H1 (cell line): ENCODE results near the gene PIAS4. TPM values are rescaled to one million over a fixed set of nuclear protein-coding genes. Genes with fewer than 3 reads are reported as not detected.

ENCODE experiments used
- ATF2 ChIP-seq: IDR thresholded peaks from 2 replicates; pipeline ENCODE4 v1.6.1; 2012; ENCODE audit warnings: low read length, inconsistent platforms
- CTCF ChIP-seq, 3 experiments: IDR thresholded peaks; 1 replicate in 2 of 3; 2 replicates in 1 of 3; pipeline versions ENCODE4 v1.5.1 to v1.6.1; 2011; ENCODE audit warnings: low read length in 3 of 3, mild to moderate bottlenecking in 3 of 3, inconsistent platforms in 2 of 3, low read depth in 1 of 3, moderate library complexity in 1 of 3; ENCODE audit not compliant: insufficient read depth in 1 of 3; ENCODE audit errors: control extremely low read depth in 1 of 3
- E2F6 ChIP-seq: IDR thresholded peaks from 2 replicates; pipeline ENCODE4 v1.6.1; 2012; ENCODE audit warnings: inconsistent platforms
- EP300 ChIP-seq, 2 experiments: IDR thresholded peaks; 1 replicate in 1 of 2; 2 replicates in 1 of 2; pipeline ENCODE4 v1.6.1; 2011 to 2012; ENCODE audit warnings: low read depth in 2 of 2, low read length in 2 of 2, mild to moderate bottlenecking in 2 of 2, borderline replicate concordance in 1 of 2, inconsistent platforms in 1 of 2, moderate library complexity in 1 of 2
- MAFK ChIP-seq: IDR thresholded peaks from 2 replicates; pipeline ENCODE4 v1.6.1; 2012; ENCODE audit warnings: low read depth, mild to moderate bottlenecking, improper control_type of control experiment, low read length
- MAX ChIP-seq: IDR thresholded peaks from 2 replicates; pipeline ENCODE4 v1.6.1; 2012; ENCODE audit warnings: inconsistent platforms
- POLR2A ChIP-seq, 2 experiments: IDR thresholded peaks; 1 replicate in 1 of 2; 2 replicates in 1 of 2; pipeline ENCODE4 v1.6.1; 2011; ENCODE audit warnings: low read depth in 2 of 2, low read length in 2 of 2, mild to moderate bottlenecking in 2 of 2; ENCODE audit errors: control extremely low read depth in 1 of 2
- POLR2AphosphoS5 ChIP-seq: IDR thresholded peaks from 2 replicates; pipeline ENCODE4 v1.6.1; 2011; ENCODE audit warnings: low read depth, low read length
- RAD21 ChIP-seq, 2 experiments: IDR thresholded peaks in 1 of 2; conservative IDR thresholded peaks in 1 of 2; 2 replicates each; pipeline ENCODE4 v1.6.1; 2011; ENCODE audit warnings: low read depth in 2 of 2, low read length in 2 of 2, improper control_type of control experiment in 1 of 2, inconsistent platforms in 1 of 2, mild to moderate bottlenecking in 1 of 2, moderate library complexity in 1 of 2
- RFX5 ChIP-seq: IDR thresholded peaks from 2 replicates; pipeline ENCODE4 v1.6.1; 2011; ENCODE audit warnings: low read depth, low read length, improper control_type of control experiment, borderline replicate concordance
- RNF2 ChIP-seq: fragments of 200-900, 300-1000 bp; sonication (generic); IDR thresholded peaks from 2 replicates; pipeline ENCODE4 v1.7.1; 2016; ENCODE audit warnings: borderline replicate concordance, low read depth, mild to moderate bottlenecking, antibody characterized with exemption, low read length; ENCODE audit not compliant: poor library complexity, severe bottlenecking; ENCODE audit errors: missing control alignments
- RXRA ChIP-seq: IDR thresholded peaks from 2 replicates; pipeline ENCODE4 v1.6.1; 2011; ENCODE audit warnings: low read depth, mild to moderate bottlenecking, low read length, moderate library complexity; ENCODE audit not compliant: insufficient read depth
- SP1 ChIP-seq: IDR thresholded peaks from 2 replicates; pipeline ENCODE4 v1.6.1; 2011; ENCODE audit warnings: low read depth, low read length
- SP2 ChIP-seq: IDR thresholded peaks from 2 replicates; pipeline ENCODE4 v1.6.1; 2012; ENCODE audit warnings: mild to moderate bottlenecking, low read length, inconsistent platforms
- TAF7 ChIP-seq: optimal IDR thresholded peaks from 2 replicates; pipeline ENCODE3; 2011; ENCODE audit warnings: low read depth, mild to moderate bottlenecking, inconsistent platforms, low read length, moderate library complexity, borderline replicate concordance
- TBP ChIP-seq: IDR thresholded peaks from 2 replicates; pipeline ENCODE4 v1.6.1; 2011; ENCODE audit warnings: low read depth, low read length, improper control_type of control experiment
- TCF12 ChIP-seq: IDR thresholded peaks from 2 replicates; pipeline ENCODE4 v1.6.1; 2011; ENCODE audit warnings: low read depth, mild to moderate bottlenecking, low read length
- polyA plus RNA-seq, 7 experiments: library from polyadenylated mRNA; depleted of rRNA in 3 of 7; stranded (reverse) in 5 of 7; unstranded in 2 of 7; fragments of >200 nt in 5 of 7; fragments of 200-250 nt in 2 of 7; gene quantifications; 1 replicate in 5 of 7; 2 replicates in 1 of 7; 4 replicates in 1 of 7; pipeline versions ENCODE4 v1.2.1 to v1.2.3, GENCODE V29; 2011 to 2013; ENCODE audit warnings: missing spikeins in 2 of 7, mixed read lengths in 2 of 7
- total RNA-seq: library from RNA; stranded (reverse); fragmentation: NEBNext Ultra II Directional; extraction: Animal tissue kit (Norgen Biotek cat#: 25700); gene quantifications from 2 replicates; pipeline ENCODE4 v1.2.1, GENCODE V29; 2021

PIAS4 gene
- total and polyA plus RNA-seq, 2 of the 8 experiments (the other 6 are each of a cell fraction or from before 2014, with no cell fraction given) = 30.2 to 51.4 TPM

GRCh38 chr19:3977242-3978143 lies 30.0 kb upstream of the PIAS4 start (continued):
- TF ChIP-seq RNF2 (no peak), MAX (no peak), POLR2A (IDR thresholded peaks at IDR 0.05; ENCODE audit: control extremely low read depth in 1 of 2, low read depth in 2 of 2, low read length in 2 of 2) (peak; percentile 37 to 45), POLR2AphosphoS5 (peak; percentile 82), CTCF (IDR thresholded peaks at IDR 0.05; ENCODE audit: control extremely low read depth in 1 of 3, insufficient read depth in 1 of 3, low read depth in 1 of 3, low read length in 3 of 3) (peak; percentile 31 to 53 (median 44)), TBP (no peak), TCF12 (no peak), TAF7 (no peak), EP300 (IDR thresholded peaks at IDR 0.05; ENCODE audit: borderline replicate concordance in 1 of 2, low read depth in 2 of 2, low read length in 2 of 2) (no peak), SP2 (no peak), MAFK (no peak), RAD21 (IDR thresholded peaks at IDR 0.05 in 1 of 2, conservative IDR thresholded peaks at IDR 0.05 in 1 of 2; ENCODE audit: low read depth in 2 of 2, low read length in 2 of 2) (0 out of 4 replicates have a peak, but pooled peaks of 1 of the 2 experiments have one; percentile 2), RFX5 (no peak), RXRA (no peak), ATF2 (peak; percentile 53; the same call in 1 of the 2 replicates), SP1 (peak; percentile 32; the same call in 1 of the 2 replicates), E2F6 (no peak)
